Renal pelvis (tissue), 4 donors: ENCODE results near the gene BRMS1. TPM values are rescaled to one million over a fixed set of nuclear protein-coding genes. Genes with fewer than 3 reads are reported as not detected.
"Not testable (repeated sequence)": the region's sequence is repeated elsewhere in the genome, so short reads cannot be mapped to it uniquely, and the experiment has no call there.

ENCODE experiments used
- DNase-seq: peaks from one replicate; pipeline ENCODE4 v3.0.0-alpha.2; 2013
- polyA plus RNA-seq, 3 donors: library from polyadenylated mRNA; unstranded; fragments of 120-200 nt; gene quantifications; one replicate each; pipeline ENCODE4 v1.2.1, GENCODE V29; 2013; ENCODE audit not compliant: insufficient read length in 3 of 3

BRMS1 gene
- polyA plus RNA-seq, 3 donors: 36.3 to 39.3 (median 38.6) TPM

GRCh38 chr11:66365711-66366619 is 21.1 kb upstream of the BRMS1 start:
- DNase-seq: no peak

DNA sequence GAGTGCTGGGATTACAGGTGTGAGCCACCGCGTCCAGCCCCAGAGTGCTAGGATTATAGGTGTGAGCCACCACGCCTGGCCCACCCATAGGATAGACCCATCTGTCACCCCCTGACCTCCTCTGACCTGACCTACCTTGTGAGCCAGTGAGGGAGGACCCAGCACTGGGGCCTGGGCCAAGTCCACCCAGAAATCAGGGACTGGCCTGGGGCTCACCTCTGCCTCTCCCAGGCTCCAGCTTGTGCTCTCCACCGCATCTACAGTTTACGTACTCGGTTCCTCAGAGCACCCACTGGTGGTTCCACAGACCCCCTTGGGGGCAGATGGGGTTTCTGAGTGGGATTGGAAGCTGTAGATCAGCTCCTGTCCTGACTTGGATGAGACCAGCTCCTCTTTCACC is 20.3 kb upstream of the BRMS1 start:
- DNase-seq: no peak

DNA sequence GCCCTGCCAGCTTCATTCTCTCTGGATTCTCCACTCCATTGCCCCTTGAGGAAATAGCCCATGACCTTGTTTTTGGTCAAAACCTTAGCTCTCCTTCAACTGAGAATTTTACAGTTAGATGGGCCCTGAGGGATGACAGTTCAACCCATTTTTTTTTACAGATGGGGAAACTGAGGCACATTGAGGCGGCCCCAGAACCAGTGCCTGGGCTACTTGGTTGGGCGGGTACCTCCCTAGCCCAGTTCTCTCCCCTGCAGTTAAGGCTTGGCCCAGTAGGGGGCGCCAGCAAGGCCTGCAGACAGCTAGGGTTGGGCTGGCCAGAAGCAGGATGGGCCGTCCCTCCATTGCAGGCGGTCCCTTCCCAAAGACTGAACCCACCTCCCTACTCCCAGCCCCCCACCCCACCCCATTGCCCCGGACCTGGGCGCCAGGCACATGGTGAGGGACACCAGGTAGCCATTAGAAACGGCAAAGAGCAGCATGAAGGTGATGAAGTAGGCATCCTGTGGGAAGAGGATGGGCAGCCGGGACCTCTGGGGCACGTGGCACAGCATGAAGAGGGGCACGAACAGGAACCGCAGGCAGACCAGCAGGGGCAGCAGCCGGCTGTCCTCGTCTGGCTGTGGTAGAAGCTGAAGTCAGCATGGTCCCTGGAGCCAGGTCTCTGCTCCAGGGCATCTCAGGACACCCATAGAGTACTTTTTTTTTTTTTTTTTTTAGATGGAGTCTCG is 19.1 kb upstream of the BRMS1 start:
- DNase-seq: no peak

DNA sequence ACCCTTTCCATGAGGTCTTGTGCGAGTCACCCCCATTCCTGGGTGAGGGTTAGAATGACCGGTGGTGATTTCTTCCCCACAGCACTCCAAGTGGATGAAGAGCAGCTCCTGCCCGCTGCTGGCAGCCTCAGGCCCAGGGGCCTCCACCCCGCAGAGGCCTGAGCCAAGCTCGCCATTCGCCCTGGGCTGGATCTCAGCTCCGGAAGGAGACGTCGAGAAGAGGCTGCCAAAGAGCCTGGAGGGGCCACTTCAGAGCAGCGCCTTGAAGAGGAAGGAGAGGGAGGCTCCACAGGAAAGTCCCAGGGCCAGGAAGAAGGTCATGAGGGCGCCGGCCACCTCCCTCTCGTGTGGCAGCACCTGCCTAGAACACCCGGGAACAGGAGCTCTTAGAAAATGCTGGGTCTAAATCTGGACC is 18.3 kb upstream of the BRMS1 start:
- no peak for DNase-seq

- DNase-seq: no peak
Observed at GRCh38 chr11:66362481-66363147, 17.7 kb upstream of the BRMS1 start.

GRCh38 chr11:66361502-66361941 is 16.6 kb upstream of the BRMS1 start:
- no peak for DNase-seq

DNA sequence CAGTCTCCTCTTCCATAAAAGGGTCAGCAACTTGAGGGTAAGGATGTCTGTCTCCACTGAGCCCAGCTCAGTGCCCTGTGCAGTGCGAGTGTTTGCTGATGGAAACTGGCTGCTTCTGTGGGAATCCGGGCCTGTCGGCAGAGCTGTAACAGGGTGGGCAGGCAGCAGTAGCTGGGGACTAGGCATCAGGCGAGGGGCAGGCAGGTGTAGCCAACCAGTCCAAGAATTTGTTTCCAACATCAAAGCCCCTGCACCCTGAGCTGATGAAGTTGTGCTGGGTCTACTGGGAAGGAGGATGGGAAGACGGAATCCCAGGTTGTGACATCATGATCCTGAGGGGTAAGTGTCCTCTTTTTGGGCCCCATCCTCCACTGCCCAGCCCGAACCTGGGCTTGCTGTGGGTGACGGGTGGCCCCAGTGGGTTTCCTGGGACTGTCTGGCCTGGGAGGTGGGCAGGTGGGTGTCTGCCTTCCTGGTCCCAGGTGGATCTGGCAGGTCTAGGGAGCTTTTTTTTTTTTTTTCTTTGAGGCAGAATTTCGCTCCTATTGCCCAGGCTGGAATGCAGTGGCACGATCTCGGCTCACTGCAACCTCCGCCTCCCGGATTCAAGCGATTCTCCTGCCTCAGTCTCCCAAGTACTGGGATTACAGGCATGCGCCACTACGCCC is 15.6 kb upstream of the BRMS1 start:
- DNase-seq: no peak

- DNase-seq: no peak
Observed at GRCh38 chr11:66359662-66360087, 14.8 kb upstream of the BRMS1 start.

DNA sequence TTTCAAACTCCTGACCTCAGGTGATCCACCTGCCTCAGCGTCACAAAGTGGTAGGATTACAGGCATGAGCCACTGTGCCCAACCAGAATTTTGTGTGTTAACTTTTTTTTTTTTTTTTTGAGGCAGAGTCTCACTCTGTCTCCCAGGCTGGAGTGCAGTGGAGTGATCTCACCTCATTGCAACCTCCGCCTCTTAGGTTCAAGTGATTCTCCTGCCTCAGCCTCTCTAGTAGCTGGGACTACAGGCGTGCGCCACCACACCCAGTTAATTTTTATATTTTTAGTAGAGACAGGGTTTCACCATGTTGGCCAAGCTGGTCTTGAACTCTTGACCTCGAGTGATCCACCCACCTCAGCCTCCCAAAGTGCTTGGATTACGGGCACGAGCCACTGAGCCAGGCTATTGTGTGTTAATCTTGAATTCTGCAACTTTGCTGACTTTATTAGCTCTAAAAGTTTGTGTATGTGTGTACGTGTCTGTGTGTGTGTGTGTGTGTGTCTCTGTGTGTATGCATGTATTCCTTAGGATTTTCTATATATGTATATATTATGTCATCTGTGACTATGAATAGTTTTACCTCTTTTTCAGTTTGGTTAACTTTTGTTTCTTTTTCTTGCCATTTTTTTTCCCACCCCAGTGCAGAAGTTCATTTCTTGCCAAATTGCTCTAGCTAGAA is 5.8 kb upstream of the BRMS1 start:
- not testable (repeated sequence) for DNase-seq

DNA sequence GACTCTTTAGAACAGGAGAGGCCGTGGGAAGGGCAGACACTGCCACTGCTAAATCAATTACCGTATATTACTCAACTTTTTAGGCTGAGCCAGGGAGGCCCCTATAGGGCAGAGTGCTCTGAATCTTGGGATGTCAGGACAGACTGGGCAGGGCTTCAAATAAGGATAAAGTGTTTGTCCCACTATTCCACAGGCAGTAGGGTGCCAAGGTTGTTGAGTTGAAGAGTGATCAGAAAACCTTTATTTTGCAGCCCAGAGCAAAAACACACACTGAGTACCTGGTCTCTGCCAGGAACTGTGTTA is 4.1 kb upstream of the BRMS1 start:
- DNase-seq: no peak

- peak; percentile 92 for DNase-seq
Observed at GRCh38 chr11:66347425-66348276, 2.7 kb upstream of the BRMS1 start, which contains the start of gene B4GAT1. Gene B4GAT1 (minus strand): TSS chr11:66347629. CDS start chr11:66347545, 84 bp downstream.

DNA sequence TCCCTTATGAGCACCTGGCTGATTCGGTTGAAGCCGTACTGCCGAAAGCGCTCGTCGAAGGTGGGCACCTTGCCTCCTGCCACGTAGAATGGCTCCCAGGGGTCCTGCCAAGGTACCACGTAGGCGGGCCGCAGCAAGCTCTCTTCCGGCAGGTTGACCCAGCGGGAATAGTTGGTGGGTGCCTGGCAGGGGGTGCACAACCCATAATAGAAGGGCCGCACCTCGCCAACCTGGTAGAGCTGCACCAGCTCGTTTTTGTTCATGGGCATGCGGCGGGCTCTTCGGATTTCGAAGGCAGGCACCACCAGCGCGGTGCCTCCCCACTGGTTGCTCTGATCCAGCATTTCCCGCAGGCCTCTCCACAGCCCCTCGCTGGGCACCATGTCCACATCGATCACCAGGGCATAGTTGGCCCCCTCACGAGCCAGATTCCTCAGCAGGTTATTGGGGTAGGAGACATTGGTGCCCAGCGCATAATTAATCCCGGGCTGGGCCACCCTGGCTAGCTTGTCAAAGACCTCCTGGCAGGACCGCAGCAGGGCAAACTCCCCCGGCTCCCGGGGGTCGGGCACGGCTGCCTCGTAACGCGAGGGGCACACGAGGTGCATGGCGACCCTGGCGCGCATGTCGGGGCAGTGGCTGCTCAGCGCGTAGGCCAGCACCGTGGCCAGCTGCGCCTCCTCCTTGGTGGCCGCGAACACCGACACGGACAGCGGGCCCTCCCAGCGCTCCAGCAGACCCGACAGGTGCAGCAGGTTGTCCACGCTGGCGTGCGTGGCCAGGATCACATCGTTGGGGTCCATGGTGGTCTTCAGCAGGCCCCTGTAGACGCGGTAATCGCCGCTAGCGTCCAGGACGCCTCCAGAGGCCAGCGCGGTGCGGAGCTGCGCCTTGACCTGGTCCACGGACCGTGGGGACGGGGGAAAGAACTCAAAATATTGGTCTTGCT is 1.8 kb upstream of the BRMS1 start:
- DNase-seq: no peak

DNA sequence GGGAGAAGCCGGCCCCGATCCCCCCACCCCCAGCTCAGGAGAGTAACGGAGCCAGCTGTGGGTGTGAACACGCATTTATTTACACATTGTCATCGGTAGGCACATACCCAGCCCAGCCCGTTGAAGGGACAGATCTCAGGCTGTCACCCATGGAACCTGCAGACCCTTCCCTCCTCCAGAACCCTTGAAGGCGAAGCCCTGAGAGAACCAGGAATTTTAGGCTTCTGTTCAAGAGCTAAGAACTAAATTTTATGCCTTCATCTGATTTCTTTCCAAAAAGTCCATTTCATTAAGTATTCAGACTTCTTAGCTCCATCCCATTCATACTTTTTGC is 379 bp upstream of the BRMS1 start:
- no peak for DNase-seq

- DNase-seq: no peak
Observed at GRCh38 chr11:66343176-66343575, 1.7 kb downstream of the BRMS1 start.

DNA sequence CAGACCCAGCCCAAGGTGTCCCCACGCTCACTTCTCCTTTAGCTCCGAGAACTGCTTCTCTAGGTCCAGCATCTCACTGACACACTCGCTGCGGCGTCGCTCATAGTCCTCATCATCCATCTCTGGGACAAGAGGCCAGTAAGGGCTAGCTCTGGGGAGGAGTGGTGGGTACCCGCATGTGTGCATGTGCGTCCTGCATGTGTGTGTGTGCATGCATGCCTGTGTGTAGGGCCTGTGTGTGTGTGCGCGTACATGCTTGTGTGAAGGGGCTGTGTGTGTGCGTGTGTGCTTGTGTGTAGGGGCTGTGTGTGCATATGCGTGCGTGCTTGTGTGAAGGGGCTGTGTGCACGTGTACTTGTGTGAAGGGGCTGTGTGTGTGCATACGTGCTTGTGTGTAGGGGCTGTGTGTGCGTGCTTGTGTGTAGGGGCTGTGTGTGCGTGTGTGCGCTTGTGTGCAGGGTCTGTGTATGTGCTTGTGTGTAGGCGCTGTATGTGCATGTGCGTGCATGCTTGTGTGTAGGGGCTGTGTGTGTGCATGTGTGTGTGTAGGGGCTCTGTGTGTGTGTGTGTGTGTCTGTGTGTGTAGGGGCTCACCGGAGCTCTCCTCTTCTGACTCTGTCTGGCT is 3.3 kb downstream of the BRMS1 start:
- no peak for DNase-seq

DNA sequence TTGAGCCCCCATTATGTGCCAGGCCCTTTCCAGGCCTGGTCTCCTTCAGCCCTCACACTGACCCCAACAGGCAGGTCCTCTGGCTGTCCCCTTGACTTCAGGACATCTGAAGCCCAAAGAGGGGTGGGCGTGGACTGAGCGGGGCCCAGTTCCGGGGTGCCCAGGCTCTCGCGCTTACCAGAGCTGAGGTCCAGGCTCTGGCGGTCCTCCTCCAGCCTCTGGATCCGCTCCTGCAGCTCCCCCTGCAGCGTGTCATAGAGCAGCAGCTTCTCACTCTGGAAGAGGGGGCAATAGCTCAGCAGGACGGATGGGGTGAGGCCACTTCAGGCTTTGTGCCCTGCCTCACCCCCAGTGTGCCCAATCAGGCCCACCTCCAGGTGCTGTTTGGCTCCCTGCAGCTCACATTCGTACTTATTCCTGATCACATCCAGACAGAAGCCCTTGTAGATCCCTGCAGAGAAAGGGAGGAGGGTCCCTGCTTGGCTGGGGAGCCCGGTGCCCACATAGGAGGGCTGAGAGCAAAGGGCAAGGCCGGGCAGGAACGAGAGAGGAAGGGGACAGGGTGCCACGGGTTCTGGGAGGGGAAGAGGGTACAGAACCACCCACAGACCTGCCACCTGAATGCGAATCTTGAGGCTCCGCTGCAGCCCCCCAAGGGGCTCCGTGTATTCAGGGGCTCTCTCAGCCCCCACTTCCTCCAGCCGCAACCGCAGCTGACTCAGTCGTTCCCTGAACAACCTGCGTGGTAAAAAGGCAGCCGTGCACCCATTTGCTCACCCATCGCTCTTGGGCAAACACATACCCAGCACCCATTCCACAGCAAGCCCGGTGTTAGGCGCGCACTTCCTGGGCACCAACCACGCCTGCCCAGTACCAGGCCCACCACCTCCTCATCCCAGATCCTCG is 4.1 kb downstream of the BRMS1 start:
- no peak for DNase-seq

DNA sequence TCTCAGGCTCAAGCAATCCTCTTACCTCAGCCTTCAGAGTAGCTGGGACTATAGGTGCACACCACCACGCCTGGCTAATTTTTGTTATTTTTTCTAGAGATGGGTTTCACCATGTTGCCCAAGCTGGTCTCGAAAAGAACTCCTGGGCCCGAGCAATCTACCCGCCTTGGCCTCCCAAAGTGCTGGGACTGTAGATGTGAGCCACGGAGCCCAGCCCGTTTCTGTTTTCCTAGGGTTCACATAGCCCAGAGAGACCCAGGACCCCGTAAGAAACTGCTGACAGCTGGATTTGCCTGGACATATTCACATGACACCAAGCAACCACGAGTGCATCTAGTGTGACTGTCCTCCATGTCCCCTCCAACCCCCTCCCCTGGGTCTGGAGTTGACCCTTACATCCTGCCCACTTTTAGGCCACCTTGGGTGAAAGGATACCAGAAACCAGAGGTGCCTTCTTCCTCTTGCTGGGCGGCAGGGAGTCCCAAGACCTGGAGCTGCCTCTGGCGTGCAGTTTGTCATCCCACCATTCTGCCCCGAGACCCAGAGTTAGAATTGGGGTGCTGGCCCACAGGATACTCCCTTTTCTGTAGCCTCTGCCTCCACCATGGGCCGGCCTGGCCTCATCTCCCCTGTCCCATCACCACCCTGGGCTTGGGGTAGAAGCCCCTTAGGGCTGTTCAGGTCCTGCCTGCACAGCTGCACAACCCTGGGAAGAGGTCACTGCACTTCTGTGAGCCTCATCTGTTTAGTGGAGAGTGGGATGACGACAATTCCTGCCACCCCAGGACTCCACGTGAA is 5.0 kb downstream of the BRMS1 start:
- no peak for DNase-seq
